HepG2 (cell line): ENCODE results near the gene SDF2. TPM values are rescaled to one million over a fixed set of nuclear protein-coding genes. Genes with fewer than 3 reads are reported as not detected.

Experiments used
- ATAC-seq: fragments of 200-7000 bp; cut with Tn5 transposase; 3 replicates; pipeline ENCODE4 v1.9.1; 2020; ENCODE audit warnings: mild to moderate bottlenecking, moderate library complexity
- BruUV-seq: library from RNA; stranded (reverse); fragments of 400-500 nt; replicated peaks from 2 replicates; lab custom pipeline; 2021; lab: Mats Ljungman, UMichigan
- CTCF ChIA-PET: fragments of 300-600 bp; formaldehyde crosslinking; extraction: SDS; loops from one replicate; lab custom pipeline; 2021; ENCODE audit warnings: low total read pairs, inconsistent platforms, low intra/inter-chr PET ratio; lab: Yijun Ruan, JAX
- POLR2A ChIA-PET: fragments of 350-600 bp; sonication (Branson Sonifier 250); formaldehyde crosslinking; loops from one replicate; lab custom pipeline; 2020; ENCODE audit warnings: antibody characterized with exemption, inconsistent platforms; lab: Yijun Ruan, JAX
- DNase-seq: peaks from one replicate; pipeline ENCODE4 v3.0.0-alpha.2; 2015; ENCODE audit warnings: low spot score
- FAIRE-seq: peaks from 3 replicates; lab custom pipeline; 2011; peaks lifted over from hg19 to GRCh38; lab: Jason Lieb, UNC
- H2AFZ ChIP-seq: one replicate; pipeline ENCODE4 v1.6.1; 2011; ENCODE audit warnings: low read length, inconsistent platforms
- H3K27ac ChIP-seq: fragments of 300-600 bp; 3 replicates; pipeline ENCODE4 v1.8.0; 2011; ENCODE audit warnings: mixed run types, mild to moderate bottlenecking, mixed read lengths, low read length, inconsistent platforms; ENCODE audit not compliant: insufficient read depth; ENCODE audit errors: extremely low read length
- H3K27me3 ChIP-seq, 2 experiments: fragments of 200-600 bp in 1 of 2; 2 replicates in 1 of 2; 3 replicates in 1 of 2; pipeline versions ENCODE4 v1.6.0 to v1.8.0; 2011; ENCODE audit warnings: low read length in 2 of 2, mild to moderate bottlenecking in 2 of 2, moderate library complexity in 2 of 2, inconsistent platforms in 1 of 2; ENCODE audit not compliant: insufficient read depth in 2 of 2, control insufficient read depth in 1 of 2
- H3K36me3 ChIP-seq, 2 experiments: fragments of 200-600 bp in 1 of 2; replicated peaks in 1 of 2; 2 replicates in 1 of 2; 3 replicates in 1 of 2; pipeline versions ENCODE4 v1.5.1 to v1.8.0; 2011; ENCODE audit warnings: low read length in 2 of 2, inconsistent platforms in 1 of 2; ENCODE audit not compliant: insufficient read depth in 2 of 2, control insufficient read depth in 1 of 2
- H3K4me1 ChIP-seq: 2 replicates; pipeline ENCODE4 v1.5.1; 2012; ENCODE audit warnings: low read length, inconsistent platforms; ENCODE audit not compliant: insufficient read depth
- H3K4me2 ChIP-seq: 2 replicates; pipeline ENCODE4 v1.6.0; 2011; ENCODE audit warnings: low read depth, low read length, inconsistent platforms
- H3K4me3 ChIP-seq, 3 experiments: fragments of 200-600 bp in 1 of 3; sonication (generic), shearing (Covaris generic) in 1 of 3; replicated peaks in 1 of 3; 2 replicates each; pipeline ENCODE4 v1.5.1; 2011 to 2016; ENCODE audit warnings: low read length in 3 of 3, inconsistent platforms in 2 of 3, low read depth in 2 of 3, mild to moderate bottlenecking in 2 of 3, control low read depth in 1 of 3, mixed read lengths in 1 of 3; ENCODE audit not compliant: insufficient read depth in 1 of 3
- H3K79me2 ChIP-seq: one replicate; pipeline ENCODE4 v1.6.1; 2011; ENCODE audit warnings: low read length, inconsistent platforms; ENCODE audit not compliant: insufficient read depth
- H3K9ac ChIP-seq: 2 replicates; pipeline ENCODE4 v1.6.0; 2011; ENCODE audit warnings: mild to moderate bottlenecking, low read depth, low read length, inconsistent platforms; ENCODE audit not compliant: insufficient read depth
- H3K9me3 ChIP-seq: 2 replicates; pipeline ENCODE4 v1.5.1; 2012; ENCODE audit warnings: mild to moderate bottlenecking, low read length
- H4K20me1 ChIP-seq: 2 replicates; pipeline ENCODE4 v1.6.0; 2011; ENCODE audit warnings: inconsistent platforms, mild to moderate bottlenecking, low read length, moderate library complexity; ENCODE audit not compliant: insufficient read depth
- CBFB ChIP-seq: sonication (generic); formaldehyde crosslinking; IDR thresholded peaks from 2 replicates; pipeline ENCODE4 v1.4.0; 2020; ENCODE audit warnings: missing genetic modification reagents
- FOXK1 ChIP-seq: sonication (generic); formaldehyde crosslinking; IDR thresholded peaks from 2 replicates; pipeline ENCODE4 v1.4.0; 2020; ENCODE audit warnings: low read depth, missing genetic modification reagents, borderline replicate concordance
- GABPB1 ChIP-seq: IDR thresholded peaks from 2 replicates; pipeline ENCODE4 v1.6.1; 2016; ENCODE audit warnings: mild to moderate bottlenecking, missing genetic modification reagents, moderate library complexity, missing compliant biosample characterization
- IKZF1 ChIP-seq: fragments of 450-650 bp; IDR thresholded peaks from 2 replicates; pipeline ENCODE4 v1.7.1; 2016
- KAT7 ChIP-seq: IDR thresholded peaks from 2 replicates; pipeline ENCODE4 v1.6.1; 2018; ENCODE audit warnings: borderline replicate concordance, missing compliant biosample characterization
- KLF13 ChIP-seq: sonication (generic); formaldehyde crosslinking; IDR thresholded peaks from 2 replicates; pipeline ENCODE4 v1.4.0; 2020; ENCODE audit warnings: mild to moderate bottlenecking, missing genetic modification reagents
- MEF2D ChIP-seq: sonication (generic); formaldehyde crosslinking; IDR thresholded peaks from 2 replicates; pipeline ENCODE4 v1.5.1; 2020; ENCODE audit warnings: mild to moderate bottlenecking, missing genetic modification reagents
- NFKB2 ChIP-seq: sonication (generic); formaldehyde crosslinking; IDR thresholded peaks from 2 replicates; pipeline ENCODE4 v1.4.0; 2020; ENCODE audit warnings: missing genetic modification reagents, borderline replicate concordance
- PRDM10 ChIP-seq: sonication (generic); formaldehyde crosslinking; IDR thresholded peaks from 2 replicates; pipeline ENCODE4 v1.4.0; 2020; ENCODE audit warnings: low read depth, missing genetic modification reagents
- RNF2 ChIP-seq: fragments of 450-650 bp; conservative IDR thresholded peaks from 2 replicates; pipeline ENCODE4 v1.6.1; 2016; ENCODE audit warnings: low read depth
- SMAD9 ChIP-seq: sonication (generic); formaldehyde crosslinking; IDR thresholded peaks from 2 replicates; pipeline ENCODE4 v1.5.1; 2020; ENCODE audit warnings: mild to moderate bottlenecking, missing genetic modification reagents
- STAT5B ChIP-seq: sonication (generic); formaldehyde crosslinking; IDR thresholded peaks from 2 replicates; pipeline ENCODE4 v1.4.0; 2020; ENCODE audit warnings: missing genetic modification reagents
- TFE3 ChIP-seq: IDR thresholded peaks from 2 replicates; pipeline ENCODE4 v1.6.1; 2016
- ZNF124 ChIP-seq: sonication (generic); formaldehyde crosslinking; IDR thresholded peaks from 2 replicates; pipeline ENCODE4 v1.4.0; 2020; ENCODE audit warnings: missing genetic modification reagents
- ZNF33B ChIP-seq: sonication (generic); formaldehyde crosslinking; IDR thresholded peaks from 2 replicates; pipeline ENCODE4 v1.5.1; 2020; ENCODE audit warnings: mild to moderate bottlenecking, missing genetic modification reagents
- ZNF350 ChIP-seq: sonication (generic); formaldehyde crosslinking; IDR thresholded peaks from 2 replicates; pipeline ENCODE4 v1.4.0; 2020; ENCODE audit warnings: mild to moderate bottlenecking, low read depth, missing genetic modification reagents, borderline replicate concordance
- ZNF576 ChIP-seq: sonication (generic); formaldehyde crosslinking; IDR thresholded peaks from 2 replicates; pipeline ENCODE4 v1.4.0; 2020; ENCODE audit warnings: mild to moderate bottlenecking, missing genetic modification reagents
- ZNF772 ChIP-seq: sonication (generic); formaldehyde crosslinking; IDR thresholded peaks from 2 replicates; pipeline ENCODE4 v1.5.0; 2020; ENCODE audit warnings: mild to moderate bottlenecking, missing genetic modification reagents
- ZNF816 ChIP-seq: sonication (generic); formaldehyde crosslinking; IDR thresholded peaks from 2 replicates; pipeline ENCODE4 v1.8.0; 2022; ENCODE audit warnings: missing genetic modification reagents, mild to moderate bottlenecking, borderline replicate concordance
- WGBS: methylation state at CpG from one replicate; pipeline ENCODE4 v1.1.6; 2017; ENCODE audit warnings: low lambda C conversion rate; 5-methylcytosine and 5-hydroxymethylcytosine counted together
- in situ Hi-C: cut with HindIII; loops from 2 replicates; pipeline ENCODE4 v1.10.0; 2017; ENCODE audit warnings: low pct_unique_long_range_greater_than_20kb; ENCODE audit not compliant: extremely low pct_ligation_motif_present
- intact Hi-C: fragments of 100-400 bp; cut with micrococcal nuclease; formaldehyde crosslinking; loops from one replicate; pipeline ENCODE4 v1.10.0; 2022; ENCODE audit not compliant: unreplicated experiment
- polyA plus RNA-seq, 8 experiments: library from polyadenylated mRNA; depleted of rRNA in 3 of 8; stranded (reverse) in 7 of 8; unstranded in 1 of 8; fragments of >200 nt; fragmentation: Illumina TruSeq in 4 of 8; extraction: Trizol in 4 of 8; gene quantifications; 2 replicates each; pipeline versions ENCODE4 v1.2.1 to v1.2.3, GENCODE V29; 2011 to 2016; ENCODE audit warnings: low read depth in 4 of 8, missing spikeins in 1 of 8, mixed read lengths in 1 of 8; ENCODE audit not compliant: insufficient read depth in 1 of 8
- total RNA-seq, 5 experiments: library from RNA; depleted of rRNA; stranded (reverse); fragments of >200 nt; fragmentation: Illumina TruSeq; extraction: Trizol; gene quantifications; 2 replicates each; pipeline ENCODE4 v1.2.3, GENCODE V29; 2016; ENCODE audit warnings: low read depth in 1 of 5
- TF ChIP-seq, protein P1 (sequence below): sonication (generic); formaldehyde crosslinking; IDR thresholded peaks from 2 replicates; pipeline ENCODE4 v1.8.0; 2022; ENCODE audit warnings: mild to moderate bottlenecking, missing genetic modification reagents, moderate library complexity

Gene SDF2
- total and polyA plus RNA-seq, 2 of the 13 experiments (the other 11 are each of a cell fraction or from before 2014, with no cell fraction given) = 58.2 to 58.4 TPM

GRCh38 chr17:28618464-28618863 lies 43.2 kb downstream of the SDF2 start (continued):
- TF ChIP-seq NFKB2 (CRISPR knock-in tag) (no peak), GABPB1 (CRISPR knock-in tag) (no peak), ZNF772 (CRISPR knock-in tag) (no peak), ZNF816 (CRISPR knock-in tag) (no peak), RNF2 (no peak), CBFB (CRISPR knock-in tag) (no peak), IKZF1 (no peak)
- TF ChIP-seq, protein P1, sequence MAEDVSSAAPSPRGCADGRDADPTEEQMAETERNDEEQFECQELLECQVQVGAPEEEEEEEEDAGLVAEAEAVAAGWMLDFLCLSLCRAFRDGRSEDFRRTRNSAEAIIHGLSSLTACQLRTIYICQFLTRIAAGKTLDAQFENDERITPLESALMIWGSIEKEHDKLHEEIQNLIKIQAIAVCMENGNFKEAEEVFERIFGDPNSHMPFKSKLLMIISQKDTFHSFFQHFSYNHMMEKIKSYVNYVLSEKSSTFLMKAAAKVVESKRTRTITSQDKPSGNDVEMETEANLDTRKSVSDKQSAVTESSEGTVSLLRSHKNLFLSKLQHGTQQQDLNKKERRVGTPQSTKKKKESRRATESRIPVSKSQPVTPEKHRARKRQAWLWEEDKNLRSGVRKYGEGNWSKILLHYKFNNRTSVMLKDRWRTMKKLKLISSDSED (CRISPR knock-in tag) = no peak

DNA sequence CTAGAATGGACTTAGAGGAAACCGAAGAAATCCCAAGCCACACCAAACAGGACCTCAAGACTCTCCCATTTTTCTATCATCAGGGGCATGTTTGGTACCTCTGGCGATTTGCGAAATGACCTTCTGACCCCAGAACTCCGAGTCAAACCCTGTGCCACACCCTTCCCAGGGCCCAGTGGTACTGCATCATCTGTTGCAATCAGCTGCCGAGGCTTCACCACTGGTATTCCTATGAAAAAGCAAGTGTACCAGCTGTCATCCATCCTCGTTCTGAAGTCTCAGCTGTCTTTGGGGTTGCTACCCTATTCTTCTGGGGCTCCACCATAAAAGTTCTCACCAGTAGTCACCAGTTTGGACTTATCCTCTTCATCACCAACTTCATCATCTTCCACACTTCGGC lies 45.4 kb downstream of the SDF2 start:
- H3K9ac ChIP-seq = no peak overlapping the region
- 89% methylated on average over 7 of the region's 7 CpGs for WGBS
- H3K4me2 ChIP-seq = no peak overlapping the region
- H3K27ac ChIP-seq = no peak overlapping the region
- in situ Hi-C loops = no loop called here
- FAIRE-seq (no peak), DNase-seq (no peak), ATAC-seq (no peak)
- H3K27me3 ChIP-seq = no peaks in the 10 kb centered on the region
- ChIA-PET CTCF (no interaction called here), POLR2A (no interaction called here)
- no peaks in the 10 kb centered on the region for H4K20me1 ChIP-seq
- no TSS peak for BruUV-seq
- no peak overlapping the region for H2AFZ ChIP-seq
- no peaks in the 10 kb centered on the region for H3K9me3 ChIP-seq
- no peak overlapping the region for H3K4me3 ChIP-seq
- peaks cover 49 to 75% of the 10 kb centered on the region in 2 experiments for H3K36me3 ChIP-seq
- no peaks in the 10 kb centered on the region for H3K4me1 ChIP-seq
- no peaks in the 10 kb centered on the region for H3K79me2 ChIP-seq
- intact Hi-C loops = no loop called here
- no peak for TF ChIP-seq KAT7 (CRISPR knock-in tag)
- no peak for TF ChIP-seq TFE3
- no peak for TF ChIP-seq PRDM10
- TF ChIP-seq ZNF33B (CRISPR knock-in tag) = no peak
- no peak for TF ChIP-seq SMAD9 (CRISPR knock-in tag)
- no peak for TF ChIP-seq KLF13 (CRISPR knock-in tag)
- TF ChIP-seq ZNF350 (CRISPR knock-in tag) = no peak
- TF ChIP-seq STAT5B (CRISPR knock-in tag) = no peak
- no peak for TF ChIP-seq ZNF576 (CRISPR knock-in tag)
- TF ChIP-seq MEF2D (CRISPR knock-in tag) = no peak
- no peak for TF ChIP-seq FOXK1 (CRISPR knock-in tag)
- TF ChIP-seq ZNF124 (CRISPR knock-in tag) = no peak
